K562 (cell line): ENCODE data around the gene DYNAP. TPM values are rescaled to one million over a fixed set of nuclear protein-coding genes. Genes with fewer than 3 reads are reported as not detected.

Source experiments
- ATAC-seq: fragments of 200-7000 bp; cut with Tn5 transposase; 3 replicates; pipeline ENCODE4 v1.9.1; 2020; ENCODE audit warnings: moderate library complexity
- BruUV-seq: library from RNA; stranded (reverse); fragments of 400-500 nt; replicated peaks from 2 replicates; lab custom pipeline; 2021; lab: Mats Ljungman, UMichigan
- CTCF ChIA-PET: fragments of 300-600 bp; formaldehyde crosslinking; extraction: SDS; loops from one replicate; lab custom pipeline; 2021; ENCODE audit warnings: low intra/inter-chr PET ratio; lab: Yijun Ruan, JAX
- POLR2A ChIA-PET: fragments of 300-600, 350-650 bp; sonication (Branson Sonifier 250); formaldehyde crosslinking; extraction: SDS; loops from one replicate; lab custom pipeline; 2021; ENCODE audit warnings: antibody characterized with exemption, inconsistent platforms; lab: Yijun Ruan, JAX
- DNase-seq, 4 experiments: peaks; one replicate each; pipeline versions ENCODE4 v3.0.0 to v3.0.0-alpha.2; 2011 to 2018; ENCODE audit warnings: low spot score in 3 of 4, mixed read lengths in 3 of 4; ENCODE audit errors: extremely low read depth in 1 of 4
- FAIRE-seq: peaks from 2 replicates; lab custom pipeline; 2011; peaks lifted over from hg19 to GRCh38; lab: Jason Lieb, UNC
- H2AFZ ChIP-seq: 2 replicates; pipeline ENCODE4 v1.6.0; 2011; ENCODE audit warnings: low read depth, low read length, control low read depth, inconsistent platforms
- H3K27ac ChIP-seq: fragments of 200-600 bp; 3 replicates; pipeline ENCODE4 v1.8.0; 2011; ENCODE audit warnings: low read depth, mild to moderate bottlenecking, control low read depth, inconsistent platforms, low read length, moderate library complexity, mixed read lengths; ENCODE audit errors: extremely low read depth
- H3K27me3 ChIP-seq, 2 experiments: fragments of 300-600 bp in 1 of 2; 2 replicates in 1 of 2; 3 replicates in 1 of 2; pipeline versions ENCODE4 v1.6.0 to v1.8.0; 2011; ENCODE audit warnings: inconsistent platforms in 2 of 2, low read length in 2 of 2, mild to moderate bottlenecking in 1 of 2, mixed read lengths in 1 of 2, moderate library complexity in 1 of 2; ENCODE audit not compliant: control insufficient read depth in 2 of 2, insufficient read depth in 2 of 2
- H3K36me3 ChIP-seq: fragments of 300-600 bp; 3 replicates; pipeline ENCODE4 v1.8.0; 2011; ENCODE audit warnings: mild to moderate bottlenecking, low read length, inconsistent platforms; ENCODE audit not compliant: control insufficient read depth, insufficient read depth
- H3K4me1 ChIP-seq, 2 experiments: fragments of 200-600 bp in 1 of 2; replicated peaks in 1 of 2; 2 replicates in 1 of 2; 3 replicates in 1 of 2; pipeline versions ENCODE4 v1.5.1 to v1.8.0; 2011; ENCODE audit warnings: inconsistent platforms in 2 of 2, low read length in 2 of 2, mild to moderate bottlenecking in 1 of 2, mixed read lengths in 1 of 2, moderate library complexity in 1 of 2; ENCODE audit not compliant: control insufficient read depth in 2 of 2, insufficient read depth in 2 of 2
- H3K4me2 ChIP-seq: 2 replicates; pipeline ENCODE4 v1.6.1; 2011; ENCODE audit warnings: low read length, control low read depth, inconsistent platforms, mixed read lengths; ENCODE audit not compliant: insufficient read depth
- H3K4me3 ChIP-seq: fragments of 200-600 bp; sonication (generic), shearing (Covaris generic); 2 replicates; pipeline ENCODE4 v1.5.1; 2016; ENCODE audit warnings: control low read depth, inconsistent platforms
- H3K79me2 ChIP-seq: fragments of 200-600 bp; 3 replicates; pipeline ENCODE4 v1.8.0; 2011; ENCODE audit warnings: low read length, inconsistent platforms; ENCODE audit not compliant: control insufficient read depth, insufficient read depth
- H3K9ac ChIP-seq, 2 experiments: 2 replicates each; pipeline versions ENCODE4 v1.6.0 to v1.6.1; 2011; ENCODE audit warnings: low read depth in 2 of 2, low read length in 2 of 2, control low read depth in 1 of 2, inconsistent platforms in 1 of 2, mild to moderate bottlenecking in 1 of 2, mixed read lengths in 1 of 2; ENCODE audit not compliant: insufficient read depth in 1 of 2
- H3K9me1 ChIP-seq: one replicate; pipeline ENCODE4 v1.6.0; 2011; ENCODE audit warnings: inconsistent platforms, mild to moderate bottlenecking, low read length, moderate library complexity; ENCODE audit not compliant: control insufficient read depth, insufficient read depth
- H3K9me3 ChIP-seq: replicated peaks from 2 replicates; pipeline ENCODE4 v1.5.1; 2011; ENCODE audit warnings: low read depth, low read length, inconsistent platforms; ENCODE audit not compliant: control insufficient read depth, insufficient read depth
- H4K20me1 ChIP-seq: replicated peaks from 2 replicates; pipeline ENCODE4 v1.6.1; 2011; ENCODE audit warnings: low read length, inconsistent platforms, mixed read lengths; ENCODE audit not compliant: control insufficient read depth, insufficient read depth
- DLX4 ChIP-seq: fragments of 250-450 bp; sonication (Bioruptor Pico); IDR thresholded peaks from 2 replicates; pipeline ENCODE4 v1.6.1; 2021; ENCODE audit warnings: mild to moderate bottlenecking
- E2F1 ChIP-seq: sonication (generic); formaldehyde crosslinking; IDR thresholded peaks from 2 replicates; pipeline ENCODE4 v1.8.1; 2023; ENCODE audit warnings: mild to moderate bottlenecking, missing genetic modification reagents, moderate library complexity
- HDAC1 ChIP-seq, 2 experiments: fragments of 450-650 bp; IDR thresholded peaks; 2 replicates each; pipeline ENCODE4 v1.6.1; 2016 to 2017; ENCODE audit warnings: inconsistent platforms in 1 of 2, mild to moderate bottlenecking in 1 of 2, moderate library complexity in 1 of 2
- HEY1 ChIP-seq: fragments of 250-450 bp; sonication (Bioruptor Pico); IDR thresholded peaks from 2 replicates; pipeline ENCODE4 v1.5.0; 2020; ENCODE audit warnings: mild to moderate bottlenecking, moderate library complexity, borderline replicate concordance
- HMG20A ChIP-seq: fragments of 450-650 bp; formaldehyde crosslinking; conservative IDR thresholded peaks from 2 replicates; pipeline ENCODE4 v1.4.0; 2020; ENCODE audit warnings: mild to moderate bottlenecking, mixed read lengths
- NR2C1 ChIP-seq, 2 experiments: fragments of 450-650 bp; IDR thresholded peaks; 2 replicates each; pipeline ENCODE4 v1.6.1; 2017; ENCODE audit warnings: mild to moderate bottlenecking in 2 of 2, antibody characterized with exemption in 1 of 2, inconsistent platforms in 1 of 2, missing compliant biosample characterization in 1 of 2, missing genetic modification characterization in 1 of 2
- RFX5 ChIP-seq: IDR thresholded peaks from 2 replicates; pipeline ENCODE4 v1.6.1; 2011; ENCODE audit warnings: low read depth, mild to moderate bottlenecking, improper control_type of control experiment, low read length
- WHSC1 ChIP-seq: IDR thresholded peaks from one replicate; pipeline ENCODE4 v1.6.1; 2012; ENCODE audit warnings: low read length, control low read depth, inconsistent platforms
- ZBTB12 ChIP-seq: fragments of 250-450 bp; sonication (Bioruptor Pico); IDR thresholded peaks from 2 replicates; pipeline ENCODE4 v1.4.0; 2020
- ZNF133 ChIP-seq: fragments of 250-450 bp; sonication (Bioruptor Pico); IDR thresholded peaks from 2 replicates; pipeline ENCODE4 v1.4.0; 2020; ENCODE audit warnings: mild to moderate bottlenecking
- ZNF444 ChIP-seq: fragments of 250-450 bp; sonication (Bioruptor Pico); IDR thresholded peaks from 2 replicates; pipeline ENCODE4 v1.4.0; 2020; ENCODE audit warnings: mild to moderate bottlenecking, moderate library complexity
- ZNF57 ChIP-seq: fragments of 450-650 bp; formaldehyde crosslinking; IDR thresholded peaks from 2 replicates; pipeline ENCODE4 v1.4.0; 2020; ENCODE audit warnings: mild to moderate bottlenecking, moderate library complexity
- in situ Hi-C: fragments of 300-500 bp; cut with MboI; formaldehyde crosslinking; loops from 4 replicates; pipeline ENCODE4 v1.15.0; 2018; ENCODE audit warnings: inconsistent platforms, mixed read lengths
- intact Hi-C: fragments of 100-400 bp; cut with micrococcal nuclease; formaldehyde crosslinking; loops from 2 replicates; pipeline ENCODE4 v1.14.2; 2022
- polyA plus RNA-seq, 8 experiments: library from polyadenylated mRNA; depleted of rRNA in 4 of 8; stranded (reverse) in 5 of 8; unstranded in 3 of 8; fragments of >200 nt; fragmentation: Nextera tagmentation in 2 of 8; fragmentation: Illumina TruSeq in 1 of 8; extraction: Ambion mirVana in 2 of 8; extraction: Trizol in 1 of 8; gene quantifications; 2 replicates each; pipeline versions ENCODE4 v1.2.1 to v1.2.3, GENCODE V29; 2011 to 2014; ENCODE audit warnings: inconsistent platforms in 1 of 8, missing spikeins in 1 of 8
- total RNA-seq, 7 experiments: library from RNA; depleted of rRNA in 6 of 7; stranded (reverse); fragments of >200 nt in 6 of 7; fragmentation: Illumina TruSeq in 2 of 7; extraction: Trizol in 2 of 7; gene quantifications; 2 replicates each; pipeline versions ENCODE4 v1.2.1 to v1.2.3, GENCODE V29; 2011 to 2021; ENCODE audit warnings: low replicate concordance in 1 of 7
- TF ChIP-seq, protein P1 (sequence below): sonication (generic); formaldehyde crosslinking; IDR thresholded peaks from 2 replicates; pipeline ENCODE4 v1.8.0; 2022; ENCODE audit warnings: mild to moderate bottlenecking, missing genetic modification reagents
- TF ChIP-seq, protein P2 (sequence below): sonication (generic); formaldehyde crosslinking; IDR thresholded peaks from 2 replicates; pipeline ENCODE4 v1.8.0; 2022; ENCODE audit warnings: mild to moderate bottlenecking, missing genetic modification reagents
- TF ChIP-seq, protein P3 (sequence below): fragments of 250-450 bp; sonication (Bioruptor Pico); IDR thresholded peaks from 2 replicates; pipeline ENCODE4 v1.8.0; 2022; ENCODE audit warnings: inconsistent platforms, mild to moderate bottlenecking, moderate library complexity, borderline replicate concordance
- TF ChIP-seq, protein P4 (sequence below): fragments of 450-650 bp; IDR thresholded peaks from 2 replicates; pipeline ENCODE4 v1.6.1; 2016; ENCODE audit warnings: antibody characterized with exemption

DYNAP gene
- total and polyA plus RNA-seq, 9 of the 15 experiments (the other 6 are each of a cell fraction or from before 2014, with no cell fraction given), result not detected

GRCh38 chr18:54622084-54622483, 31.0 kb downstream of the DYNAP start:
- H3K9me3 ChIP-seq, result no peaks in the 10 kb centered on the region
- no peak overlapping the region for H3K27ac ChIP-seq
- FAIRE-seq (no peak), ATAC-seq (no peak), DNase-seq (no peak)
- no peak overlapping the region for H3K9ac ChIP-seq
- H3K9me1 ChIP-seq, result no peaks in the 10 kb centered on the region
- no peaks in the 10 kb centered on the region for H3K79me2 ChIP-seq
- no peaks in the 10 kb centered on the region for H3K27me3 ChIP-seq
- H4K20me1 ChIP-seq, result no peaks in the 10 kb centered on the region
- no peaks in the 10 kb centered on the region for H3K36me3 ChIP-seq
- ChIA-PET POLR2A (no interaction called here), CTCF (no interaction called here)
- H3K4me1 ChIP-seq, result no peaks in the 10 kb centered on the region
- H2AFZ ChIP-seq, result no peak overlapping the region
- BruUV-seq, result no TSS peak
- intact Hi-C loops (no loop called here), in situ Hi-C loops (no loop called here)
- H3K4me3 ChIP-seq, result no peak overlapping the region
- no peak overlapping the region for H3K4me2 ChIP-seq
- TF ChIP-seq ZNF444 (no peak), E2F1 (CRISPR knock-in tag) (no peak), HEY1 (no peak), RFX5 (no peak), ZBTB12 (CRISPR knock-in tag) (no peak), ZNF57 (CRISPR knock-in tag) (no peak), HMG20A (CRISPR knock-in tag) (no peak), WHSC1 (no peak), ZNF133 (CRISPR knock-in tag) (no peak), HDAC1 (IDR thresholded peaks at IDR 0.05) (no peak), NR2C1 (IDR thresholded peaks at IDR 0.05) (no peak), NR2C1 (tag; IDR thresholded peaks at IDR 0.05) (no peak), DLX4 (CRISPR knock-in tag) (no peak)
- TF ChIP-seq, protein P1, sequence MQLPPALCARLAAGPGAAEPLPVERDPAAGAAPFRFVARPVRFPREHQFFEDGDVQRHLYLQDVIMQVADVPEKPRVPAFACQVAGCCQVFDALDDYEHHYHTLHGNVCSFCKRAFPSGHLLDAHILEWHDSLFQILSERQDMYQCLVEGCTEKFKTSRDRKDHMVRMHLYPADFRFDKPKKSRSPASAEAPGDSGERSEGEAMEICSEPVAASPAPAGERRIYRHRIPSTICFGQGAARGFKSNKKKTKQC (CRISPR knock-in tag), result no peak
- TF ChIP-seq, protein P2, sequence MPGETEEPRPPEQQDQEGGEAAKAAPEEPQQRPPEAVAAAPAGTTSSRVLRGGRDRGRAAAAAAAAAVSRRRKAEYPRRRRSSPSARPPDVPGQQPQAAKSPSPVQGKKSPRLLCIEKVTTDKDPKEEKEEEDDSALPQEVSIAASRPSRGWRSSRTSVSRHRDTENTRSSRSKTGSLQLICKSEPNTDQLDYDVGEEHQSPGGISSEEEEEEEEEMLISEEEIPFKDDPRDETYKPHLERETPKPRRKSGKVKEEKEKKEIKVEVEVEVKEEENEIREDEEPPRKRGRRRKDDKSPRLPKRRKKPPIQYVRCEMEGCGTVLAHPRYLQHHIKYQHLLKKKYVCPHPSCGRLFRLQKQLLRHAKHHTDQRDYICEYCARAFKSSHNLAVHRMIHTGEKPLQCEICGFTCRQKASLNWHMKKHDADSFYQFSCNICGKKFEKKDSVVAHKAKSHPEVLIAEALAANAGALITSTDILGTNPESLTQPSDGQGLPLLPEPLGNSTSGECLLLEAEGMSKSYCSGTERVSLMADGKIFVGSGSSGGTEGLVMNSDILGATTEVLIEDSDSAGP (CRISPR knock-in tag), result no peak
- TF ChIP-seq, protein P3, sequence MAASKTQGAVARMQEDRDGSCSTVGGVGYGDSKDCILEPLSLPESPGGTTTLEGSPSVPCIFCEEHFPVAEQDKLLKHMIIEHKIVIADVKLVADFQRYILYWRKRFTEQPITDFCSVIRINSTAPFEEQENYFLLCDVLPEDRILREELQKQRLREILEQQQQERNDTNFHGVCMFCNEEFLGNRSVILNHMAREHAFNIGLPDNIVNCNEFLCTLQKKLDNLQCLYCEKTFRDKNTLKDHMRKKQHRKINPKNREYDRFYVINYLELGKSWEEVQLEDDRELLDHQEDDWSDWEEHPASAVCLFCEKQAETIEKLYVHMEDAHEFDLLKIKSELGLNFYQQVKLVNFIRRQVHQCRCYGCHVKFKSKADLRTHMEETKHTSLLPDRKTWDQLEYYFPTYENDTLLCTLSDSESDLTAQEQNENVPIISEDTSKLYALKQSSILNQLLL (CRISPR knock-in tag), result no peak
- TF ChIP-seq, protein P4, sequence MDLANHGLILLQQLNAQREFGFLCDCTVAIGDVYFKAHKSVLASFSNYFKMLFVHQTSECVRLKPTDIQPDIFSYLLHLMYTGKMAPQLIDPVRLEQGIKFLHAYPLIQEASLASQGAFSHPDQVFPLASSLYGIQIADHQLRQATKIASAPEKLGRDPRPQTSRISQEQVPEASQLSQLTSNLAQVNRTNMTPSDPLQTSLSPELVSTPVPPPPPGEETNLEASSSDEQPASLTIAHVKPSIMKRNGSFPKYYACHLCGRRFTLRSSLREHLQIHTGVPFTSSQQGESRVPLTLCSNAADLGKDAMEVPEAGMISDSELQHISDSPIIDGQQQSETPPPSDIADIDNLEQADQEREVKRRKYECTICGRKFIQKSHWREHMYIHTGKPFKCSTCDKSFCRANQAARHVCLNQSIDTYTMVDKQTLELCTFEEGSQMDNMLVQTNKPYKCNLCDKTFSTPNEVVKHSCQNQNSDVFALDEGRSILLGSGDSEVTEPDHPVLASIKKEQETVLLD, result no peak
